OCI-LY7 (cell line): ENCODE results near the gene IRF7. TPM values are rescaled to one million over a fixed set of nuclear protein-coding genes. Genes with fewer than 3 reads are reported as not detected.

ENCODE experiments used
- BruUV-seq: library from RNA; stranded (reverse); fragments of 400-500 nt; replicated peaks from 2 replicates; lab custom pipeline; 2021; lab: Mats Ljungman, UMichigan
- CTCF ChIA-PET: fragments of 300-600 bp; sonication (Branson Sonifier 250); formaldehyde crosslinking; loops from one replicate; lab custom pipeline; 2022; ENCODE audit warnings: antibody characterized with exemption; ENCODE audit not compliant: unreplicated experiment; lab: Charles Lee
- POLR2A ChIA-PET: fragments of 300-600 bp; sonication (Branson Sonifier 250); formaldehyde crosslinking; loops from one replicate; lab custom pipeline; 2022; ENCODE audit warnings: antibody characterized with exemption; lab: Charles Lee
- DNase-seq: peaks from one replicate; pipeline ENCODE4 v3.0.0-alpha.2; 2015; ENCODE audit warnings: low spot score
- H2AFZ ChIP-seq: fragments of 200-600 bp; sonication (generic), shearing (Covaris generic); 2 replicates; pipeline ENCODE4 v1.6.1; 2014; ENCODE audit warnings: mild to moderate bottlenecking, antibody characterized with exemption, low read length, moderate library complexity
- H3K27ac ChIP-seq: fragments of 200-600 bp; sonication (generic); 2 replicates; pipeline ENCODE4 v1.5.1; 2014; ENCODE audit warnings: mixed run types, low read depth, mild to moderate bottlenecking, moderate library complexity, low read length, inconsistent platforms; ENCODE audit not compliant: poor library complexity, severe bottlenecking
- H3K36me3 ChIP-seq: fragments of 200-600 bp; sonication (generic); 2 replicates; pipeline ENCODE4 v1.6.1; 2014; ENCODE audit warnings: mild to moderate bottlenecking, antibody characterized with exemption, low read length, moderate library complexity, mixed read lengths; ENCODE audit not compliant: insufficient read depth
- H3K4me1 ChIP-seq: fragments of 200-600 bp; sonication (generic); 2 replicates; pipeline ENCODE4 v1.5.1; 2014; ENCODE audit warnings: mild to moderate bottlenecking, low read length; ENCODE audit not compliant: insufficient read depth, poor library complexity, severe bottlenecking
- H3K4me2 ChIP-seq: fragments of 200-600 bp; sonication (generic); 2 replicates; pipeline ENCODE4 v1.6.1; 2014; ENCODE audit warnings: mild to moderate bottlenecking, low read length
- H3K4me3 ChIP-seq: fragments of 200-600 bp; sonication (generic); 2 replicates; pipeline ENCODE4 v1.5.1; 2014; ENCODE audit warnings: mild to moderate bottlenecking, low read depth, low read length; ENCODE audit not compliant: poor library complexity, severe bottlenecking
- H3K79me2 ChIP-seq: fragments of 200-600 bp; sonication (generic); 2 replicates; pipeline ENCODE4 v1.6.1; 2016; ENCODE audit warnings: low read depth, mild to moderate bottlenecking, low read length, moderate library complexity, mixed read lengths; ENCODE audit not compliant: insufficient read depth
- H3K9me2 ChIP-seq: fragments of 200-600 bp; sonication (generic); 2 replicates; pipeline ENCODE4 v1.6.1; 2016; ENCODE audit warnings: mild to moderate bottlenecking, low read length, mixed read lengths; ENCODE audit not compliant: insufficient read depth
- H3K9me3 ChIP-seq: fragments of 200-600 bp; sonication (generic); 2 replicates; pipeline ENCODE4 v1.6.1; 2014; ENCODE audit warnings: mild to moderate bottlenecking, mixed run types, low read length, mixed read lengths
- H4K20me1 ChIP-seq: fragments of 200-600 bp; sonication (generic); 2 replicates; pipeline ENCODE4 v1.6.1; 2014; ENCODE audit warnings: mild to moderate bottlenecking, antibody characterized with exemption, low read length, moderate library complexity, mixed read lengths; ENCODE audit not compliant: insufficient read depth
- EZH2phosphoT487 ChIP-seq: fragments of 200-600 bp; sonication (generic); IDR thresholded peaks from 2 replicates; pipeline ENCODE4 v1.6.1; 2018; ENCODE audit warnings: low read depth, borderline replicate concordance, mild to moderate bottlenecking, mixed run types, antibody characterized with exemption, low read length, moderate library complexity, mixed read lengths
- intact Hi-C: fragments of 100-400 bp; cut with micrococcal nuclease; formaldehyde crosslinking; loops from one replicate; pipeline ENCODE4 v1.10.0; 2022; ENCODE audit not compliant: unreplicated experiment
- total RNA-seq, 2 experiments: library from RNA; depleted of rRNA in 1 of 2; stranded (reverse); fragments of >200 nt in 1 of 2; shearing (Covaris generic) in 1 of 2; gene quantifications; 2 replicates each; pipeline ENCODE4 v1.2.3, GENCODE V29; 2014 to 2022
- TF ChIP-seq, protein P1 (sequence below): fragments of 200-600 bp; sonication (generic); conservative IDR thresholded peaks from 2 replicates; pipeline ENCODE4 v1.5.1; 2014; ENCODE audit warnings: mild to moderate bottlenecking, antibody characterized with exemption, low read length, moderate library complexity, mixed read lengths

The IRF7 gene
- total RNA-seq, 2 experiments from 2014 or later = 15.8 to 18.7 TPM

DNA sequence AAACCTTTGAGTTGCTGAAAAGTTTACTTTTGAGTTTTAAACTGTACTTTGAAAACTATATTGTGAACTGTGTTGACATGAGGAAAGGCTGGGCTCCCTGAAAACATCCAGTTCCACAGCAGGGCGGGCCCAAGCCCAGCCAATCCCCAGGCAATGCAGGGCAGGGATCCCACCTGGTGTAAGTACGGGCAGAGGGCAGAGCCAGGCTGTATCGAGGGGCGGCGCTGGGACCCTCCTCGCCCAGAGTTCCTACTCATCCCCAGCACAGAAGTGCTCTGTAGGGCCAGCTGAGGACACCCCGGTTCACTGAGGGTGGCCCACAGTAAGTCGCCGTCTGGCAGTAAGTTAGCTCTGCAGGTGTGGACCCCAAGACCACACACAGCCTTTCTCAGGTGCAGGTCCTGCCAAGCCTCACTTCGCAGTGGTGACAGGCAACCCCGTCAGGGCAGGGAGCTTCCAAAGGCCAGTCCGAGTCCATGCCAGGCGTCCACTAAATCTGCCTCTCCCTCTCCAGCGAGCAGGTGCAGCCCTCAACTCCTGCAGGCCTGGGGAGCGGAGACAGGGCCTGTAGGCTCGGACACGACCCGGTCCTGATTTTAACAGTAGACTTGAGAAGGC is 48.6 kb downstream of the IRF7 start:
- Histone ChIP-seq H4K20me1 (no peaks in the 10 kb centered on the region), H3K79me2 (no peaks in the 10 kb centered on the region), H3K27ac (no peak overlapping the region), H3K4me3 (peak overlapping the region; percentile 84), H3K4me2 (peak overlapping the region; percentile 94), H2AFZ (no peak overlapping the region), H3K4me1 (peaks cover 18% of the 10 kb centered on the region), H3K9me3 (no peaks in the 10 kb centered on the region), H3K9me2 (no peaks in the 10 kb centered on the region), H3K36me3 (no peaks in the 10 kb centered on the region)
- TF ChIP-seq, protein P1, sequence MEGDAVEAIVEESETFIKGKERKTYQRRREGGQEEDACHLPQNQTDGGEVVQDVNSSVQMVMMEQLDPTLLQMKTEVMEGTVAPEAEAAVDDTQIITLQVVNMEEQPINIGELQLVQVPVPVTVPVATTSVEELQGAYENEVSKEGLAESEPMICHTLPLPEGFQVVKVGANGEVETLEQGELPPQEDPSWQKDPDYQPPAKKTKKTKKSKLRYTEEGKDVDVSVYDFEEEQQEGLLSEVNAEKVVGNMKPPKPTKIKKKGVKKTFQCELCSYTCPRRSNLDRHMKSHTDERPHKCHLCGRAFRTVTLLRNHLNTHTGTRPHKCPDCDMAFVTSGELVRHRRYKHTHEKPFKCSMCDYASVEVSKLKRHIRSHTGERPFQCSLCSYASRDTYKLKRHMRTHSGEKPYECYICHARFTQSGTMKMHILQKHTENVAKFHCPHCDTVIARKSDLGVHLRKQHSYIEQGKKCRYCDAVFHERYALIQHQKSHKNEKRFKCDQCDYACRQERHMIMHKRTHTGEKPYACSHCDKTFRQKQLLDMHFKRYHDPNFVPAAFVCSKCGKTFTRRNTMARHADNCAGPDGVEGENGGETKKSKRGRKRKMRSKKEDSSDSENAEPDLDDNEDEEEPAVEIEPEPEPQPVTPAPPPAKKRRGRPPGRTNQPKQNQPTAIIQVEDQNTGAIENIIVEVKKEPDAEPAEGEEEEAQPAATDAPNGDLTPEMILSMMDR = no peak
- TF ChIP-seq EZH2phosphoT487 = no peak
- POLR2A ChIA-PET = no interaction called here
- no peak for DNase-seq
- intact Hi-C loops = loop anchor here (5.0 kb wide), 1 partner anchor 230 kb away; the partner anchor contains the start of gene SLC25A22
- CTCF ChIA-PET = no interaction called here
- no TSS peak for BruUV-seq

DNA sequence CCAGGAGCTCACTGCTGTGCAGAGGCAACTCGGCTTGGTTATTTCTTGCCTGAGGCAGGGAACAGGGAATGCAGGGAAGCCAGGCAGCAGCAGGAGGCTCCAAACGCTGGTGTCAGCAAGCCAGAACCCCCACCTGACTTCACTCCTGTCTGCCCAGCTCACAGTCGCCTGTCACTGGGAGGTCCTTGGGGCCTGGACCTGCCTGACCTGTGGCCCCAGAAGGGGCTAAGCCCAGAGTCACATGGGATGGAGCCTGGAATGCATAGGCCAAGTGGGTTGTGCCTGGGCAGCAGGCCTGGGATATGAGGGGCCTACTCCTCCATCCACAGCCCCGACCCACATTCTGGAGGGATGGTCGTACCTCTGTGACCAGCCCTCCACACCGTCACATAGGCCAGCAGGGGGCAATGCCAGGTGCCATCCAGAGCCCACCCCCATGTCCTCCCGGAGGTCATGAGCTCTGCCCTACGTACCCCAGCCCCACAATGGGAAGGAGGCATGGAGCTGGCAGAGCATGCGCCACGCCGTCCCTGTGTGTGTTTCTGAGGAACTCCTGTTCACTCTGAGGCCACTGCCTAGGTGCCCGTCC is 49.7 kb downstream of the IRF7 start:
- H3K4me3 ChIP-seq = no peak overlapping the region
- no peaks in the 10 kb centered on the region for H3K9me2 ChIP-seq
- intact Hi-C loops = loop anchor here (5.0 kb wide), 1 partner anchor 231 kb away; the partner anchor contains the start of gene SLC25A22
- no peaks in the 10 kb centered on the region for H3K9me3 ChIP-seq
- no peaks in the 10 kb centered on the region for H4K20me1 ChIP-seq
- no peaks in the 10 kb centered on the region for H3K79me2 ChIP-seq
- H2AFZ ChIP-seq = no peak overlapping the region
- DNase-seq = no peak
- POLR2A ChIA-PET = interaction anchor here (1.2 kb wide), 1 partner anchor 15 kb away, joined by 3 read pairs; no protein-coding TSS in a partner anchor
- no TSS peak for BruUV-seq
- H3K36me3 ChIP-seq = no peaks in the 10 kb centered on the region
- CTCF ChIA-PET = no interaction called here
- H3K4me1 ChIP-seq = peaks cover 23% of the 10 kb centered on the region
- H3K27ac ChIP-seq = no peak overlapping the region
- no peak overlapping the region for H3K4me2 ChIP-seq
- TF ChIP-seq EZH2phosphoT487 = no peak
- TF ChIP-seq, protein P1 = no peak
